Activated T-cell treated with anti-CD3 and anti-CD28 coated beads for 4 hours (primary cell): Measurements from ENCODE around the gene TPPP2.

ENCODE experiments used
- DNase-seq: peaks from one replicate; pipeline ENCODE4 v3.0.0-alpha.2; 2020

Gene TPPP2

DNA sequence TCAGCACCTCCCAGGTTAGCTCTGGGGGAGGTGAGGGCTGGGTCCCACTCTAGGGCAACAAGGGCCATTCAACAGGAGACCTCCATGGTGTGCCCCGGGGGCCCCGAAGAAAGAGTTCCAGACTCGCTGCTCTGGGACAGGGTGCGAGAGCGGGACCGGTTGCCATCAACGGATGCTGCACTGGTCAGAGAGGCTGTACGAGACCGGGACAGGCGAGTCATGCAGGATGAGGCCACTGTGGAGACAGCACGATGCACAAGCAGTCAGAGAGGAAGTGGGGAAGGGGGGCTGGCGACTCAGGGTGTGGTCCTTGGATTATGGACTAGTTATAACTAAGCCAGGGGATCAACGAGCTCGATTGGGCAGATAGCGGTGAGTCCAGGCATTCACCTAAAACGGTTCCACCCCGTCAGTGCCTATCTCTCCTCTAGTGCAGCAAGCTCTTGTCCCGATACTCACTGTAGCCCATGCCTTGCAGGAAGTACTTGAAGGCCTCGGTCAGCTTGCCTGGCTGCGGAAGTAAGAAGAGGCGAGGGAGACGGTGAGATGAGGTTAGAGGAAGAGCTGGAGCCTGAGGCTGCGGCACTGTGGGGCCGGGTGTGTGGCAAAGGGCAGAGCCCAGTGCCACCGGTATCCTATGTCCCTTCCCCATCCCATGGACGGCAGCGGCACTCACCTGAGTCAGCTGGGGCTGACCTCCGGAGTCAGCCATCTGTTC lies 12.3 kb upstream of the TPPP2 start:
- DNase-seq = no peak

GRCh38 chr14:21018286-21018685 lies 11.7 kb upstream of the TPPP2 start:
- DNase-seq = no peak

DNA sequence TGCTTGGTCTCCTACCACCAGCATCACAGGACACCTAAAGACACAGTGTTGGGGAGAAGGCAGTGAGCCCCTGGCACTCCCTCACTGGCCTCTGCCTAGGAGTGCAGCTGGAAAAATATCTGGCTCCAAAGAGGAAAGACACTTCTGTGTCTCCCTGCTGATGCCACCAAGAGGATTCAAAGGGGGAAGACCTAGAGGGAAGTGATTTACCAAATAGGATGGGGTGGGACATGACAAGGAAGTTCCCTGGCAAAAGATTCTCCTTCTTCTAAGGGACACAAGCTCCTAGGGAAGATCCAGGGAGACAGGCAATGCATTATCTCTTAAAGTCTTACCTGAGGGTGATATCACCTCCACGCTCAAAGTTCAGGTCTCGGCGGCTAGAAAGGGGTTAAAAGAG lies 11.2 kb upstream of the TPPP2 start:
- no peak for DNase-seq

GRCh38 chr14:21019366-21019765 lies 10.7 kb upstream of the TPPP2 start:
- no peak for DNase-seq

GRCh38 chr14:21020977-21021545 lies 9.0 kb upstream of the TPPP2 start:
- DNase-seq = no peak

GRCh38 chr14:21022686-21023085 lies 7.3 kb upstream of the TPPP2 start:
- no peak for DNase-seq

DNA sequence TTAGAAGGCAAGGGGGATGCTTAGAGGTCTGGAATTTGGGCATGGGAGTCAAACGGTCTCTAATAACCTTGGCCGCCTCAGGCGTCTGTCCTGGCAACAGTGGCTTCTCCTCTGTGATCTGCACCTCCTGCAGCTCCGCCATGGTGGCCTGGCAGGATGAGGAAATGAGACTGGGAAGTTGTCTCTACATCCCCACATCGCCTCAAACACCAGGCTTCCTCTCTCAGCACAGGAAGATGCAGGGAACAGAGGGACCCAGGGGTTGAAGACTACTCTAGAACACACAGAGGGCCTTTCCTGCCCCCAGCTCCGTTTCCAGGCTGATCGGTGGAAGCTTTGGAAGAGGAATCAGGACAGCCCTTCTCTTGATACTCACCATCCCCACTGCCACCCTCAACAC lies 6.8 kb upstream of the TPPP2 start:
- no peak for DNase-seq

- no peak for DNase-seq
Measured at GRCh38 chr14:21023817-21024584, 6.0 kb upstream of the TPPP2 start.

- DNase-seq = peak; percentile 66
Measured at GRCh38 chr14:21024585-21025370, 5.2 kb upstream of the TPPP2 start, which contains the start of gene NDRG2. Gene NDRG2 (minus strand): TSS chr14:21025061. CDS start chr14:21023315, 1,746 bp downstream.

- peak; percentile 7 for DNase-seq
Measured at GRCh38 chr14:21025371-21026273, 4.4 kb upstream of the TPPP2 start.

DNA sequence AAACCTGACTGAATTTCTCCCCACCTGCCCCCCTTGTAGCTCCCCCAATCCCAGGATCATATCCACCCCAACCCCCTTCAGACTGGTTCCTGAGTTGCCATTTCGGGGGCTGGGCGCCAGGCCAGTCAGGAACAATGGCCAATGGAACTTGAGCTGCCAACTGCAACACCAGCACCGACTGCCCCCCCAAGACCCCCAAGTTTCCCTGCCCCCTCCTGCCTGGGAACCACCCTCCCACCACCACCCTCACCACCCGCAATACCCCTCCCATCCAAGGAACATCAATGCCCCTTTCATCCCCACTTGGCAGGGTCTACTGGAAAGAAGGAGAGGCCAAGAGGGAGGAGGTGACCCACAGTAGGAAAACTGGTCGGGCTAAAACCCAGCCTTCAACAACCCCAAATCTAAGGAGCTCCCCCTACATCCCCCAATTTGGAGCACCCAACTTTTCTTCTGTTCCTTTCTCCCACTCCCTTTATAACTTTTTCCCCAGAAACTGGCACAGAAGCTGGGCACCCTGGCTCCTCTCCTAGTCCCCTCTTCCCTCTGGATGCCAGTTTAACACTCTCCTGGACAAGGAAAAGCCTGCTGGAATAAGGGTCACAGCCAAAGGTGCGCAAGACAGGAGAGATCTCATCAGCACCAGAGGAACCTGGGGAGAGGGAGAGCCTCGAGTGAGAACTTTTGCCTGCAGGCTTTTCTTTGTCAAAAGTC lies 3.6 kb upstream of the TPPP2 start:
- no peak for DNase-seq

DNA sequence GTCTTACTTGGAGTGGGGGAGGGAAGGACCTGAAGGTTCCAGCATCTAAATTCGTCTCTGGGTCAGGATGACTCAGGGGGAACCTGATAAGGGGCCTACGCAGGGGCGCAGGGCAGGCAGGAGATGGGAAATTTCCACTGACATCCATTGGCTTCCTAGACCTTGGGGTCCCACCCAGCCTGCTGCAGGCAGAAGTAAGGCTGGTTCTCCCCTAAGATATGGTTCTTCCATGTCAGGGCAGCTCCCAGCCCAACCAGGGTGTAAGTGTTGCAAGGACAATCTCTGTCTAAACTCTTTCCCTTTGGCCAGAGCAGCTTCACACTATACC lies 3.1 kb upstream of the TPPP2 start:
- no peak for DNase-seq

DNA sequence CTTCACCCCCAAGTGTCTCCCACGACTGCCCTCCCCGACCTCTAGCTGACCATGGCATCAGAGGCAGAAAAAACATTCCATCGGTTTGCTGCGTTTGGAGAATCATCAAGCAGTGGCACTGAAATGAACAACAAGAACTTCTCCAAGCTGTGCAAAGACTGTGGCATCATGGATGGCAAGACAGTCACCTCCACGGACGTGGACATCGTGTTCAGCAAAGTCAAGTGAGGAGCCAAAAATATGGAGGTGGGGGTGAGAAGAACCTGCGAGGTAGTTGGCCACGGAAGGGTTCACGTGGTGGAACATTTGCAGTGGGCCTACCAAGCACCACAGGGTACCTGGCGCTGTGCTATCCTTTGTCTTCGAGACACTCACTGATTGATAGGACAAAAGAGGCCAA lies 514 bp downstream of the TPPP2 start:
- DNase-seq = no peak

DNA sequence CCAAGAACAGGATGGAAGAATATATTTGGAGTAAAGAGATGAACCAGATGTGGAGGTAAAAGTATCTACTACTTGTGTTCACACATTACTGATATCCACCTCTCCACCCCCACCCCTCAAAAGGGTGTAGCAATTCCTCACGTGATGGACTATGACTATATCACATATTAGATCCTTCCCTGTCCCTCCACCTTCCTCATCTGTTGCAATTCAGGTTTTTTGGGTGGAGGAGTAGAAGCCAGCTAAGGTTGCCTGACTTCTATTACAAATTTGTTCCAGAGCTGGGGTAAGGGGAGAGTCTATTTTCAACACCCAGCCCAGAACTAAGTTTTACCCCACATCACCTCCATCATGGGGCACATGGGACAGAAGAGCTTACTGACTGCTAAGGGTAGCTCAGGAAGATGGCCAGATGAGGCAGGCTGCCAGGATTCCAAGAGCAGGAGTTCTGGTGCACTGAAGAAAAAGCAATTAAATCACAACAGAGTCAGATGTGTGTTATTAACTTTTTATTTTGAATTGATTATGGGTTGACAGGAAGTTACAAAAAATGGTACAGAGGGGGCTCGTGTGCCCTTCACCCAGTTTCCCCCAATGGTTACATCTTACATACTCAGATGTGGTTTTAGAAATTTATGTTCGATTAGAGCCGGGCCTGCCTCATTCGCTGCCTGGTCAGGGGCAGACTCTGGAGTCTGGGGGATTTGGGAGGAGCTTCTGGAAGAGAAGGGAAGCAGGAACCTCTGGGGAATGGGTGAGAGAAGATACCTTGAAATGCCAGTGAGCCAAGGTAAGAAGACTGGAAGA lies 2.5 kb downstream of the TPPP2 start:
- DNase-seq = no peak

DNA sequence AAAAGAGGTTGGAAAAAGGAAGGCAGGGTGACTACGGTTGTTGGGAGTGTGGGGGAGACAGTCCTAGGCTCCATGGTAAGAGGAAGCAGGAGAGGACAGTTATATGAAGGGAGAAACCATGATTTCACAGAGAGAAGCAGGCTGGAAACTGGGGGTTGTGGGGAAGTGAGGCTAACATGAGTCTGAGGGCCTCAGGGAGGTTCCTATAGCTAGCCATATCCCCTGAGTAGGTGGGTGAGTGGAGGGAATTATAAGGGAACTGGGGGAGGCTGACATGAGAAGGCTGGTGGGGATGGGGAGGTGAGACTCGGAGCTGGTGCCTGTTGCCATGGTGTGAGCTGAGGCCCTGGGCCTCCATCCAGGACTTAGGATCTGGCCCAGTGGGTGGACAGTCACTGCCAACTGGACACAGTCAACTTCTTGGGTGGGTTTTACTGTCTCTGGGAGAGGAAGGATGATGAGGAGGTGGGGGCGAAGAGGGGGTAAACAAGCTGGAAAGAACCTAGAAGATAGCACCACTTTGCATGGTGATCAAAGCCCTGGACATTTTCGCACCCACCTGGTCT lies 3.2 kb downstream of the TPPP2 start:
- no peak for DNase-seq

- no peak for DNase-seq
Measured at GRCh38 chr14:21034707-21035106, 4.7 kb downstream of the TPPP2 start, which contains the start of gene RNASE13. Gene RNASE13 (minus strand): TSS chr14:21034807. CDS start chr14:21034288, 519 bp downstream.

DNA sequence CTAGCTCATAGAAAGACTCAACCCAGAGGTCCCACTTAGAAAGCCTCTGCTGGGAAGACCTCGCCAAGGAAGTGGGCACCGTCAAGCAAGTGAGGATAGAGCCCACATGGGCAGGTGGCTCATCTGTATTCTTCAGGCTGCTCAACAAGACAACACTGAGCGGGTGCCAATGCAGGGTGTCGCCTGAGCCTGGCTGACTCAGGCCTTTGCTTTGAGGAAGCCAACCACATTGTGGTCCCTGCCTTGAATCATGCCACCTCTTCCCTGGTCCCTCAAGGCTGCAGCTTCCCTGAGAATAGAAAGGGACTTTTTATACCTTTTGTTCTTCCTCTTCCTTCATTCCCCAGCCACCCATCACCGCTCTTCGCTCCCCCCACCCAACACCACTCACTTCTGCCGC lies 6.7 kb downstream of the TPPP2 start:
- DNase-seq = no peak

GRCh38 chr14:21037156-21037555 lies 7.1 kb downstream of the TPPP2 start:
- DNase-seq = no peak

- DNase-seq = no peak
Measured at GRCh38 chr14:21038441-21039422, 8.7 kb downstream of the TPPP2 start.
